ENCODE measurements around the gene DKKL1.
"Not testable (repeated sequence)": the region's sequence is repeated elsewhere in the genome, so short reads cannot be mapped to it uniquely, and the experiment has no call there.

The DKKL1 gene

GRCh38 chr19:49363268-49364082 is at the start of gene DKKL1:
TSS of gene DKKL1 (plus strand) at chr19:49363877. CDS start at chr19:49363999, 122 bp downstream.
- DNase-seq (ENCODE audit: low spot score), result peak; percentile 91

- no peak for DNase-seq (ENCODE audit: low spot score)
These were observed 48.6 kb upstream of the DKKL1 start for GRCh38 chr19:49315111-49315510.

DNA sequence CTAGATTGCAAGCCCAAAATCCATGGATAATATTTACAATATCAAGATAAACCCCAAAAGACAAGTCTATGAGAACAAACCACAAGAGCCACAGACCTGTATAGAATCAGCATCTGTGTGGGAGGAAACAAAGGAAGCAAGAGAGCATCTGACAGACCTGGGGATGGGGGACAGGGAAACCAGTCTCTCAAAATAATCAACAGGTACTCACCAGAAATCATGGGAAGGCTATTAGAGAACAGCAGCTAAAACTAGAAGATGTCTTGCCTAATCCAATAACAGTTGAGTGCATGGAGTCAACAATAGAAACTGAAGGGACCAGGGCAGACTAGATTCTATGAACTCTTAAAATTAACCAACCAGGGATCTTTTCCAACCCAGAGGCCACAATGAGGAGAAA is 47.4 kb upstream of the DKKL1 start:
- DNase-seq (ENCODE audit: low spot score), result no peak

GRCh38 chr19:49318296-49318695 is 45.4 kb upstream of the DKKL1 start:
- no peak for DNase-seq (ENCODE audit: low spot score)

- no peak for DNase-seq (ENCODE audit: low spot score)
These were observed 38.7 kb upstream of the DKKL1 start, which contains the start of gene SLC6A16 for GRCh38 chr19:49324801-49325576. TSS of gene SLC6A16 (minus strand) at chr19:49325191. CDS start at chr19:49311347, 13,844 bp downstream.

GRCh38 chr19:49325756-49326155 is 37.9 kb upstream of the DKKL1 start:
- DNase-seq (ENCODE audit: low spot score), result not testable (repeated sequence)

- no peak for DNase-seq (ENCODE audit: low spot score)
These were observed 37.4 kb upstream of the DKKL1 start for GRCh38 chr19:49326165-49326704.

GRCh38 chr19:49327878-49328544 is 35.7 kb upstream of the DKKL1 start:
- peak; percentile 50 for DNase-seq (ENCODE audit: low spot score)

GRCh38 chr19:49328741-49329140 is 34.9 kb upstream of the DKKL1 start:
- DNase-seq (ENCODE audit: low spot score), result no peak

DNA sequence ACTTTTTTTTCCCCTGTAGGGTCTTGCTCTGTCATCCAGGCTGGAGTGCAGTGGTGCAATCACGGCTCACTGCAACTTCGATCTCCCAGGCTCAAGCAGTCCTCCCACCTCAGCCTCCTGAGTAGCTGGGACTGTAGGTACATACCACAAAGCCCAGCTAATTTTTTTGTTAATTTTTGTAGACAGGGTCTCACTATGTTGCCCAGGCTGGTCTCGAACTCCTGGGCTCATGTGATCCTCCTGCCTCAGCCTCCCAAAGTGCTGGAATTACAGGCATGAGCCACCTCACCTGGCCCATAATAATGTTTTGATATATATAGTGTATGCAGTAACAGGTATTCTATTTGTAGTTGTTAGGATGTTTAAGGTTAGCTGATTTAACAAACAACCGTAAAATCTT is 32.5 kb upstream of the DKKL1 start:
- DNase-seq (ENCODE audit: low spot score), result not testable (repeated sequence)

GRCh38 chr19:49331616-49332055 is 32.0 kb upstream of the DKKL1 start:
- DNase-seq (ENCODE audit: low spot score), result peak; percentile 75

DNA sequence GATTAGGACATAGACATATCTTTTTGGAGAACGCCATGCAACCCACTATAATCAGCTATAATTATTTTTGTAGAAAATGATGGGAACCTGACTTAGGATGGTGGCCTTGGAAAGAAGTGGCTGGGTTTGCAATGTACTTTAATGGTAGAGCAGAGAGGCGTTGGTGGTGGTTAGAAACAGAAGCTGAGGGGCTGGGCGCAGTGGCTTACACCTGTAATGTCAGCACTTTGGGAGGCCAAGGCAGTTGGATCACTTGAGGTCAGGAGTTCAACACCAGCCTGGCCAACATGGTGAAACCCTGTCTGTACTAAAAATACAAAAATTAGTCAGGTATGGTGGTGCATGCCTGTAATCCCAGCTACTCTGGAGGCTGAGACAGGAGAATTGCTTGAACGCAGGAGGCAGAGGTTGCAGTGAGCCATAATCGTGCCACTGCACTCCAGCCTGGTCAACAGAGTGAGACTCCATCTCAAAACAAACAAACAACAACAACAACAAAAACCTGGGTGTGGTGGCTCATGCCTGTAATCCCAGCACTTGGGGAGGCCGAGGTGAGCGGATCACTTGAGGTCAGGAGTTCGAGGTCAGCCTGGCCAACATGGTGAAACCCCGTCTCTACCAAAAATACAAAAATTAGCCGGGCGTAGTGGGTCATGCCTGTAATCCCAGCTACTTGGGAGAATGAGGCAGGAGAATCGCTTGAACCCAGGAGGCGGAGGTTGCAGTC is 30.8 kb upstream of the DKKL1 start:
- DNase-seq (ENCODE audit: low spot score), result not testable (repeated sequence)

DNA sequence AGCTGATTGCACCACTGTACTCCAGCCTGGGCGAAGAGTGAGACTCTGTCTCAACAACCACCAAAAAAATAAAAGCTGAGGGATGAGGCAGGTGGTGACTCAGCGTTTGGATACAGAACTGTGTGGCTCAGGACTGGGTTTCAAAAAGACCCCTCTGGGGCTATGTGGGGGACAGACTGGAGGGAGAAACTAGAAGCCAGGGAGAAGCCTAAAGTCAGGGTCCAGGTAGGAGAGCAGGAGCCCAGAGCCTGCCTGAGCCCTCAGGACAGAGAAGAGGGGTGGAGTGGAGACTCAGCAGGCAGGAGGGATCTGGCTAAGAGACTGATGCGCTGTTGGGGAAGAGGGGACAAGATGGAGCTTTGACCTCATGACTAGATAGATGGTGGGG is 30.3 kb upstream of the DKKL1 start:
- no peak for DNase-seq (ENCODE audit: low spot score)

GRCh38 chr19:49333811-49334288 is 29.8 kb upstream of the DKKL1 start:
- no peak for DNase-seq (ENCODE audit: low spot score)

DNA sequence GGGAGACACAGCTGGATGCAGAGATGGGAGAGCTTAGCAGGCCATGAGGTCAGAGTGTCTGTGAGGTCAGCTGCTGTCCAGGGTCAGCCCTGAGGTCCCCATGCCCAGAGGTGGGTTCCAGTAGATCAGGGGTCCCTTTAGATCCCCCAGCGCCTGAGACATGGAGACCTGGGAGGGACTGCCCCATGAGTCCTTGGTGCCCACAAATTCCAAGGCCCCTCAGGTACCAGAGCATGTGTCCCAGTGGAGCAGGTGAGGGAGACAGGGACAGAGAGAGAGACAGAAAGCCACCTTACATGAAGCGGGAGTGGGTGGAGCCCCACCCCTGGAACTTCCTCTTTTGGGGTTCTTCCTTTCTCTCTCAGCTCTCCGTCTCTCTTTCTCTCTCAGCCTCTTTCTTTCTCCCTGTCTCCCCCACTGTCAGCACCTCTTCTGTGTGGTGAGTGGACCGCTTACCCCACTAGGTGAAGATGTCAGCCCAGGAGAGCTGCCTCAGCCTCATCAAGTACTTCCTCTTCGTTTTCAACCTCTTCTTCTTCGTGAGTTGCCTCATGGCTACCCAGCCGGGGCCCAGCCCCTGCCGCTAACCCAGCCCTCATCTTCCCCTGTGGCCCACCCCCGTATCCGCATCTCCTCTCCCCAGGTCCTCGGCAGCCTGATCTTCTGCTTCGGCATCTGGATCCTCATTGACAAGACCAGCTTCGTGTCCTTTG is 28.4 kb upstream of the DKKL1 start, which contains the start of gene CD37:
CD37 (plus strand) TSS at position 336 of the 713 bp plus-strand sequence; CDS start at position 471, 135 bp downstream.
- DNase-seq (ENCODE audit: low spot score), result no peak

DNA sequence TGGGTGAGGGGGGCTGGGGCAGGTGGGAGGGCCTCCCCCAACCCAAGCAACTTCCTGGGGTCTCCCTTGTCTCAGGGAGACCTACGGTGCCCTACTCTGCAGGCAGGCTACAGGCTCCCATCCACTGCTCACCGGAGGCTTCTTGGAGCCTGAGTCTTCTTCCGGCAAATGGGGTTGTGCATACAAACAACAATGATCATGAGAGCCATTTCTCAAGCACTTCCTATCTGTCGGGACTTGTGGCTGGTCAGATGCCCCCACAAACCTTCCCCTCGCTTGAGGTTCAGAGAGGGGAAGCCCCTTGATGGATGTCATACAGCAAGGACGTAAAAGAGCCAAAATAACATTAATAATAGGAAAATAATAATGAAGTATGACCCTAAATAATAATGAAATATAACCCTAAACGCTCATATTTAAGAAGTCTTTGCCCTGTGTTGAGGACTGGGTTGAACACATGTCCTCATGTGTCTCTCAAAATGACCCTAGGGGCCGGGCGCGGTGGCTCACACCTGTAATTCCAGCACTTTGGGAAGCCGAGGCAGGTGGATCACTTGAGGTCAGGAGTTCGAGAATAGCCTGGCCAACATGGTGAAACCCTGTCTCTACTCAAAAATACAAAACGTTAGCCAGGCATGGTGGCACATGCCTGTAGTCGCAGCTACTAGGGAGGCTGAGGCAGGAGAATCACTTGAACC is 27.7 kb upstream of the DKKL1 start:
- DNase-seq (ENCODE audit: low spot score), result no peak

- DNase-seq (ENCODE audit: low spot score), result no peak
These were observed 27.0 kb upstream of the DKKL1 start for GRCh38 chr19:49336482-49337266.

DNA sequence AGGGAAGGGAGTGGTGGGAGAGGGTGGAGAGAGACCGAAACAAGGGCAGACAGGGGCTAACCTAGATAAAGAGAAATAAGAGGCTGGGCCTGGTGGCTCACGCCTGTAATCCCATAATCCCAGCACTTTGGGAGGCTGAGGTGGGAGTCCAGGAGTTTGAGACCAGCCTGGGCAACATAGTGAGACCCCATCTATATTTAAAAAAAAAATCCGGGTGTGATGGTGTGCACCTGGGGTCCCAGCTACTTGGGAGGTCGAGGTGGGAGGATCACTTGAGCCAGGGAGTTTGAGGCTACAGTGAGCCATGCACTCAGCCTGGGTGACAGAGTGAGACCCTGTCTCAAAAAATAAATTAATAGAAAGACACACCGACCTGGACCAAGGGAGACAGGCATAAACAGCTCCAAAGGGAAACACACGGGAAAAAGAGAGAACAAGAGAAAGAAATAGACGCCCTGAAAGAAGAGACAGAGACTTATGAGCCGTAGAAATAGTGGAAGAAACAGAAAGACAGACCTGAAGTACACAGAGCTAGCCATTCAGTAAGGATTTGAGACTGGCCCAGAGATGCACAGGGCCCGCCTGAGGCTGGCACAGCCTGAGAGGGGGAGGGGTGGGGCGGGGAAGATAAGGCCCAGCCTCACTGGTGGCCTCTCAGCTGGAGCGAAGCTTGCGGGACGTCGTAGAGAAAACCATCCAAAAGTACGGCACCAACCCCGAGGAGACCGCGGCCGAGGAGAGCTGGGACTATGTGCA is 26.2 kb upstream of the DKKL1 start:
- DNase-seq (ENCODE audit: low spot score), result peak; percentile 12
